D721Med (cell line): ENCODE measurements around the gene ELK4.

Experiments
- DNase-seq: peaks from one replicate; pipeline ENCODE4 v3.0.0; 2011; ENCODE audit warnings: low spot score; ENCODE audit not compliant: insufficient read length
- FAIRE-seq: peaks from 2 replicates; lab custom pipeline; 2011; peaks lifted over from hg19 to GRCh38; lab: Jason Lieb, UNC
- TF ChIP-seq, protein P1 (sequence below): IDR thresholded peaks from 2 replicates; pipeline ENCODE4 v1.5.1; 2012; ENCODE audit warnings: mild to moderate bottlenecking, control low read depth; ENCODE audit not compliant: insufficient read depth; ENCODE audit errors: missing control alignments

ELK4 gene

DNA sequence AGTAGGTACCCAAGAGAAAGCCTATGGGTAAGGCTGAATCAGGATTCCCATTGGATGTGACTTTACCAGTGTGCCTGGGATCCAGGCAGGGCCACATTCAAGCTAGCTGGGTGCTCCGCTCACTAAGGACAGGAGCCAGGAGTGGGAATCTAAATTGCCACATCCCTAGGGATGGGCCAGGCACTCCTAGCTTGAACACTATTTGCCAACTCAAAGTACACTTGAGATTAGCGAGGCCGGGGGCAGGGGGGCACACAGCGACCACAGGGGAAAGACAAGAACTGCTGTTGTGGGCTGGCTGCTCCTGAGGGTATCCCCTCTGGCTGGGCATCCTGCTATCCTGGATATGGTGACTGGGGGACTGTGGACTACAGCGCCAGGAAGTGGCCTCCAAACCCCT is 44.2 kb upstream of the ELK4 start:
- TF ChIP-seq, protein P1, sequence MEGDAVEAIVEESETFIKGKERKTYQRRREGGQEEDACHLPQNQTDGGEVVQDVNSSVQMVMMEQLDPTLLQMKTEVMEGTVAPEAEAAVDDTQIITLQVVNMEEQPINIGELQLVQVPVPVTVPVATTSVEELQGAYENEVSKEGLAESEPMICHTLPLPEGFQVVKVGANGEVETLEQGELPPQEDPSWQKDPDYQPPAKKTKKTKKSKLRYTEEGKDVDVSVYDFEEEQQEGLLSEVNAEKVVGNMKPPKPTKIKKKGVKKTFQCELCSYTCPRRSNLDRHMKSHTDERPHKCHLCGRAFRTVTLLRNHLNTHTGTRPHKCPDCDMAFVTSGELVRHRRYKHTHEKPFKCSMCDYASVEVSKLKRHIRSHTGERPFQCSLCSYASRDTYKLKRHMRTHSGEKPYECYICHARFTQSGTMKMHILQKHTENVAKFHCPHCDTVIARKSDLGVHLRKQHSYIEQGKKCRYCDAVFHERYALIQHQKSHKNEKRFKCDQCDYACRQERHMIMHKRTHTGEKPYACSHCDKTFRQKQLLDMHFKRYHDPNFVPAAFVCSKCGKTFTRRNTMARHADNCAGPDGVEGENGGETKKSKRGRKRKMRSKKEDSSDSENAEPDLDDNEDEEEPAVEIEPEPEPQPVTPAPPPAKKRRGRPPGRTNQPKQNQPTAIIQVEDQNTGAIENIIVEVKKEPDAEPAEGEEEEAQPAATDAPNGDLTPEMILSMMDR: no peak
- FAIRE-seq (no peak), DNase-seq (no peak)

DNA sequence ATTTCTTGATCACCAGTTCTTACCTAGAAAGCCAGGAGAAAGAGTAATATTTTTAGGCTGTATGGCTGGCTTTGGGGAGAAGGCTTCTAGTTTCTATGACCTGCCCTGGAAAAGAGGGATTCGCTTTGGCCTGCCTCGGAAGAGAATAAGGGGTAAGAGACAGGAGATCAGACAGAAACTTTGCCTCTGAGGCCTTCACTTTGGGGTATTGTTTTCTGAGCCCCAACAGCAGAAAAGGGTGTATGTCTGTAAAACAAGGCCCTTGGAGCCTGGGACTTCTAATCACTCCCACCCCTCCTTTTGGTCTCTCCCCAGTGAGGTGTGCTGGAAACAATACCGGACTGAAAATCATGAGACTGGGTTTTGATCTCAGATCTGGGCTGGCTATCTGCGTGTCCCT is 43.4 kb upstream of the ELK4 start:
- TF ChIP-seq, protein P1: no peak
- no peak for FAIRE-seq
- DNase-seq: no peak

DNA sequence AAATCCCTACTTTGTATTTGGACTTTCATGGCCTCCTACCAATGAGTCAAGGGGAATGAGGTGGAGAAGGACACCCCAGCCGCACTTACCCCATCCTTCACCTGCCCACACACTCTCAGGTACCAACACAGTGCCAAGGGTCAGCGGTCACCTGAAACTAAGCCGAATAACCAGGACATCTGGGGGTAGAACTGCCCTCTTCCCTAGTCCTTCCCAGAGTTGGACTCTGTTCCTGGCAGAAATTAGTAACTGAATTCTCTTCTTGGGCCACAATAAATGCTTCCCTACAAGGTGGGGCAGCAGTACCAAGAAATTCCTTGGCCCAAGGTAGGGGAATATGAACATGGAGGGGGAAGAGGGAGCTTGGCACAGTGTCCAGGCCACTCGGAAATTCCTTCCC is 41.2 kb upstream of the ELK4 start:
- FAIRE-seq: no peak
- TF ChIP-seq, protein P1: no peak
- DNase-seq: no peak

DNA sequence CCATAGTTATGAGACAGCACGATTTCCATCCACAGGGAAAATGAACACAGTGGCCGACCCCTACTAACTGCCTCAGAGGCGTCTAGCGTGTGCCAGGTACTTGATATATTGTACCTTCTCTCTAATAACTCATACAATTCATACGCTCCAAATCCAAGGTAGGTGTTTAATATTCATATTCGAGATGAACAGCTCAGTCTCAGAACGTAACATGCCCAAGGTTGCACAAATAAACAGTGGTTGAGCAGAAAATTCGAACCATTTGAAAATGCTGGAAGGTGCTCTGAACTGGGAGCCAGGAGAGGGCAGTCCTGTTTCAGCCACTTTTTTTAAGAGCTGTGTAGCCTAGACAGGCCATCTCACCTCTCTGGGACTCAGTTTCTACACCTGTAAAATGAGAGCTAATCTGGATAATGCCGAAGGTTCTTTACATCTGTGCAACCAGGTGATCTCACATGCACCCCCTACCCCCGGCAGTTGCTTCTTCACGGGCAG is 40.6 kb upstream of the ELK4 start:
- TF ChIP-seq, protein P1: no peak
- FAIRE-seq (no peak), DNase-seq (no peak)

DNA sequence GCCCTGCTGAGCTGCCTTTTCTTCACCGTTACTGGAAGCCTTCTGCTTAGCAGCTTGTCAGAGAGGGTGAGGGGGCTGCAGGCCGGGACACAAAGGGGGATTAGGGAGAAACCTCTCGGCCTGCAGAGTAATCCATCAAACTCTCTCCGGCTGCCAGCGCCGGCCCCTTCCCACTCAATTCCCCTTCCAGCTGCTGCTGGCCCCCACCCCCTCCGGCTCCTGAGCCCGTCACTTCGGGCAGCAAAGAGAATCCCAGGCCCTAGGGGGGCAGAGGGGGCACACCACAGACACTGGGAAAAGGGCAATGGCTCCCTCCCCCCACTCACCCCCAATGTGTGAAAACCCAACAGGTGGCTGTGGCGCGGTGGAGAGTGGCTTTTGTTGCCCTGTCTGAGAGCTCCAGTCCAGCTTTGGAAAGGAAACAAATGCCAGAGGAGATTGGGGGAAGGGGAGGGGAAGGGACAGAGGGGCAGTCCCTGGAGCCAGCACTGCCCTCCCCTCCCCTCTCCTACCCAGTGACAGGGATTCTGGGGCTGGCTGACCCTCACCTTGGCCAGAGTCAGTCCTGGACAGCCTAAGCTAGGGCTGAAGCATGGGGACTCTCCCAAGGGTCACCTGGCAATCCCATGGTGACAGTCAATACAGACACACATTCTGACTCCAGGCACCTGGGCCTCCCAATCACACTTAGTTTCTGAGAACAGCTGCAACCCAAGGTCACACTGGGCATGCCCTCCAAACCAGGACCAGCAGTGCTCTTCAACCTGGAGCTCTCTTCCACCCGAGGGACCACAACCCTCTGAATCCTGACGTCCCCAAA is 39.0 kb upstream of the ELK4 start:
- TF ChIP-seq, protein P1: no peak
- FAIRE-seq: no peak
- peak; percentile 77 for DNase-seq

DNA sequence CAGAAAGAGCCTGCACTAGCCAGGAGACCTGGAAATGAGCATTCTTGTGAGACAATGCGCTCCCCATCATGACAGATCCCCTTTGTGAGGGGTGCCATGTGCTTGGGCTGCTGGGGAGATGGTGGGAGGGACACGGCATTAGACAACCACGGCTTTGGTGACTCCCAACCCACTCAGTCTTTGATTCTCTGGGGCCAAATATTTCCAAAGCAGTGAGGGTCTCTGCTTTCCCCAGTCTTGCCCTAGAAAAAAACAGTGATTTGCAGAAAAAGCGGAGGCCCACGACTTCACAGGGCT is 38.3 kb upstream of the ELK4 start:
- FAIRE-seq (no peak), DNase-seq (no peak)
- TF ChIP-seq, protein P1: no peak
